Muscle of leg (tissue), 11 donors: Measurements from ENCODE around the gene UBR3. TPM values are rescaled to one million over a fixed set of nuclear protein-coding genes. Genes with fewer than 3 reads are reported as not detected.

ENCODE experiments used
- DNase-seq: peaks from one replicate; pipeline ENCODE4 v3.0.0; 2013
- H3K27ac ChIP-seq: one replicate; pipeline ENCODE4 v1.5.1; 2013; ENCODE audit warnings: mild to moderate bottlenecking, low read length, control low read depth
- H3K27me3 ChIP-seq: one replicate; pipeline ENCODE4 v1.6.1; 2013; ENCODE audit warnings: low read length; ENCODE audit not compliant: control insufficient read depth, insufficient read depth
- H3K36me3 ChIP-seq: one replicate; pipeline ENCODE4 v1.6.1; 2013; ENCODE audit warnings: low read length; ENCODE audit not compliant: control insufficient read depth, insufficient read depth
- H3K4me1 ChIP-seq: one replicate; pipeline ENCODE4 v1.6.1; 2013; ENCODE audit warnings: low read length; ENCODE audit not compliant: control insufficient read depth, insufficient read depth
- H3K4me3 ChIP-seq: one replicate; pipeline ENCODE4 v1.5.1; 2013; ENCODE audit warnings: low read length, control low read depth
- H3K9me3 ChIP-seq: replicated peaks from 2 replicates; pipeline ENCODE4 v1.6.1; 2013; ENCODE audit warnings: low read depth, low read length; ENCODE audit not compliant: control insufficient read depth
- WGBS: methylation state at CpG from one replicate; pipeline ENCODE4 v1.1.5; 2013; ENCODE audit warnings: missing lambda C conversion rate; ENCODE audit not compliant: insufficient coverage; 5-methylcytosine and 5-hydroxymethylcytosine counted together
- polyA plus RNA-seq, 8 donors: library from polyadenylated mRNA; unstranded; fragments of 120-200 nt; gene quantifications; one replicate each; pipeline versions ENCODE4 v1.2.1 to v1.2.3, GENCODE V29; 2013; ENCODE audit warnings: inconsistent platforms in 1 of 8, low replicate concordance in 1 of 8; ENCODE audit not compliant: insufficient read length in 8 of 8, insufficient read depth in 1 of 8
- total RNA-seq: library from RNA; stranded (reverse); fragments of 120-200 nt; gene quantifications from one replicate; pipeline ENCODE4 v1.2.4, GENCODE V29; 2013

UBR3 gene
- total and polyA plus RNA-seq, 9 donors = 30.3 to 52.8 (median 39.7) TPM

GRCh38 chr2:170088776-170089175, 261.5 kb downstream of the UBR3 start:
- H3K36me3 ChIP-seq = no peaks in the 10 kb centered on the region
- no peaks in the 10 kb centered on the region for H3K9me3 ChIP-seq
- H3K4me3 ChIP-seq = no peak overlapping the region
- no peaks in the 10 kb centered on the region for H3K27me3 ChIP-seq
- WGBS = 20% methylated on average over 1 of the region's 5 CpGs
- H3K27ac ChIP-seq = peak overlapping the region; percentile 38
- peak; percentile 79 for DNase-seq
- peaks cover 5% of the 10 kb centered on the region for H3K4me1 ChIP-seq

GRCh38 chr2:170090229-170090628, 263.0 kb downstream of the UBR3 start:
- Histone ChIP-seq H3K27ac (no peak overlapping the region), H3K27me3 (no peaks in the 10 kb centered on the region), H3K4me1 (peaks cover 5% of the 10 kb centered on the region), H3K4me3 (no peak overlapping the region), H3K36me3 (no peaks in the 10 kb centered on the region), H3K9me3 (no peaks in the 10 kb centered on the region)
- DNase-seq = no peak

- no CpG with 5 or more reads among the region's 3 CpGs for WGBS
- DNase-seq = no peak
- Histone ChIP-seq H3K4me1 (peaks cover 5% of the 10 kb centered on the region), H3K4me3 (no peak overlapping the region), H3K36me3 (no peaks in the 10 kb centered on the region), H3K27me3 (no peaks in the 10 kb centered on the region), H3K9me3 (no peaks in the 10 kb centered on the region), H3K27ac (no peak overlapping the region)
Measured at GRCh38 chr2:170091436-170091835, 264.2 kb downstream of the UBR3 start.

GRCh38 chr2:170092436-170093060, 265.3 kb downstream of the UBR3 start:
- H3K27ac ChIP-seq = no peak overlapping the region
- H3K4me3 ChIP-seq = no peak overlapping the region
- H3K4me1 ChIP-seq = peaks cover 5% of the 10 kb centered on the region
- no peaks in the 10 kb centered on the region for H3K9me3 ChIP-seq
- DNase-seq = no peak
- H3K27me3 ChIP-seq = no peaks in the 10 kb centered on the region
- WGBS = no CpG with 5 or more reads among the region's 4 CpGs
- no peaks in the 10 kb centered on the region for H3K36me3 ChIP-seq

DNA sequence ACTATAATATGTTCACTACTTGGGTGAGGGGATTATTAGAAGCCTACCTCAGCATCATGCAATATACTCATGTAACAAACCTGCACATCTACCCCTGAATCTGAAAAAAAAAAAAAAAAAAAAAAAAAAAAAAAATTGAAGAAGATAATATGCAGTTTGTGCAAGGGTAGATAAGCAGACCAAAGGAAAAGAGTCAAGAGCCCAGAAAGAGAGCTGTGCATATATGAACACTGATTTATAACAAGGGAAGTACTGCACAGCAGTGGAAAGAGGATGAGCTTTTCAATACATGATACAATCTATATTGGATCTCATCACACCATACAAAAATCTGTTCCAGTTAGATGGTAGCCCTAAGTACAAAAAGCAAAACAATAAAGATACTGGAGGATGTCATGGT, 268.1 kb downstream of the UBR3 start:
- no peaks in the 10 kb centered on the region for H3K36me3 ChIP-seq
- H3K27me3 ChIP-seq = no peaks in the 10 kb centered on the region
- H3K4me3 ChIP-seq = no peak overlapping the region
- DNase-seq = no peak
- no peaks in the 10 kb centered on the region for H3K9me3 ChIP-seq
- H3K4me1 ChIP-seq = no peaks in the 10 kb centered on the region
- no peak overlapping the region for H3K27ac ChIP-seq

GRCh38 chr2:170098626-170099312, 271.5 kb downstream of the UBR3 start:
- Histone ChIP-seq H3K4me1 (no peaks in the 10 kb centered on the region), H3K4me3 (no peak overlapping the region), H3K27me3 (no peaks in the 10 kb centered on the region), H3K36me3 (no peaks in the 10 kb centered on the region), H3K27ac (no peak overlapping the region), H3K9me3 (no peaks in the 10 kb centered on the region)
- WGBS = no CpG with 5 or more reads among the region's 4 CpGs
- DNase-seq = no peak

- no CpG with 5 or more reads among the region's 3 CpGs for WGBS
- Histone ChIP-seq H3K4me3 (no peak overlapping the region), H3K9me3 (no peaks in the 10 kb centered on the region), H3K4me1 (no peaks in the 10 kb centered on the region), H3K27ac (no peak overlapping the region), H3K36me3 (no peaks in the 10 kb centered on the region), H3K27me3 (no peaks in the 10 kb centered on the region)
- no peak for DNase-seq
Measured at GRCh38 chr2:170101789-170102188, 274.5 kb downstream of the UBR3 start.

GRCh38 chr2:170106102-170106840, 279.0 kb downstream of the UBR3 start:
- H3K4me1 ChIP-seq = no peaks in the 10 kb centered on the region
- no peaks in the 10 kb centered on the region for H3K27me3 ChIP-seq
- DNase-seq = no peak
- 77% methylated on average over 2 of the region's 4 CpGs for WGBS
- no peak overlapping the region for H3K4me3 ChIP-seq
- H3K36me3 ChIP-seq = no peaks in the 10 kb centered on the region
- H3K27ac ChIP-seq = no peak overlapping the region
- H3K9me3 ChIP-seq = no peaks in the 10 kb centered on the region

GRCh38 chr2:170113168-170113894, 286.1 kb downstream of the UBR3 start:
- WGBS = 57% methylated on average over 2 of the region's 4 CpGs
- DNase-seq = peak; percentile 64
- Histone ChIP-seq H3K27me3 (no peaks in the 10 kb centered on the region), H3K27ac (peak overlapping the region; percentile 72), H3K9me3 (peaks cover 2% of the 10 kb centered on the region), H3K4me3 (no peak overlapping the region), H3K36me3 (no peaks in the 10 kb centered on the region), H3K4me1 (peaks cover 5% of the 10 kb centered on the region)
